ENCODE data around the gene KDF1. TPM values are rescaled to one million over a fixed set of nuclear protein-coding genes. Genes with fewer than 3 reads are reported as not detected.
"Not testable (repeated sequence)": the region's sequence is repeated elsewhere in the genome, so short reads cannot be mapped to it uniquely, and the experiment has no call there.

The KDF1 gene
- total and polyA plus RNA-seq, 5 donors, result 0.19 to 1.2 (median 0.86) TPM

- Histone ChIP-seq H3K27ac (ENCODE audit: low read length) (peak within 1 kb of the TSS; percentile 21), H3K27me3 (ENCODE audit: control insufficient read depth, insufficient read depth) (no peaks in the 10 kb centered on the region), H3K9me3 (ENCODE audit: control insufficient read depth, low read length) (no peaks in the 10 kb centered on the region), H3K4me1 (ENCODE audit: control insufficient read depth, insufficient read depth, low read length) (peaks cover 3% of the 10 kb centered on the region), H3K4me3 (ENCODE audit: low read length) (peak within 1 kb of the TSS; percentile 97)
- peak; percentile 79 to 93 (median 91) for DNase-seq
- peak; percentile 72 to 77 for ATAC-seq
- intact Hi-C loops (cut with DNase I), result loop anchor here in 2 of 4 donors (10.0 kb wide), 1 partner anchor 101 kb away; no protein-coding TSS in a partner anchor
- under 1% methylated on average over 60 of the region's 61 CpGs for WGBS
Observed at GRCh38 chr1:26993237-26994019, 33.2 kb upstream of the KDF1 start, which contains the start of gene TRNP1. TRNP1 (plus strand) TSS chr1:26993692; CDS start chr1:26993787, 95 bp downstream.

GRCh38 chr1:26991310-26992116 is 31.2 kb upstream of the KDF1 start:
- ATAC-seq (peak in 1 of 2 donors; percentile 4), DNase-seq (peak in 1 of 3 donors; percentile 56)
- no peaks in the 10 kb centered on the region for H3K27me3 ChIP-seq (ENCODE audit: control insufficient read depth, insufficient read depth)
- H3K4me3 ChIP-seq (ENCODE audit: low read length), result no peak overlapping the region
- intact Hi-C loops (cut with DNase I), result loop anchor here in 2 of 4 donors (10.0 kb wide), 1 partner anchor 103 kb away; no protein-coding TSS in a partner anchor
- H3K27ac ChIP-seq (ENCODE audit: low read length), result no peak overlapping the region
- 38% methylated on average over 10 of the region's 10 CpGs for WGBS
- H3K4me1 ChIP-seq (ENCODE audit: control insufficient read depth, insufficient read depth, low read length), result no peaks in the 10 kb centered on the region
- no peaks in the 10 kb centered on the region for H3K9me3 ChIP-seq (ENCODE audit: control insufficient read depth, low read length)

- 79% methylated on average over 12 of the region's 12 CpGs for WGBS
- H3K9me3 ChIP-seq (ENCODE audit: control insufficient read depth, low read length); H3K4me1 ChIP-seq (ENCODE audit: control insufficient read depth, insufficient read depth, low read length); H3K4me3 ChIP-seq (ENCODE audit: low read length); H3K27ac ChIP-seq (ENCODE audit: low read length); H3K27me3 ChIP-seq (ENCODE audit: control insufficient read depth, insufficient read depth); ATAC-seq: not testable (repeated sequence)
- intact Hi-C loops (cut with DNase I), result loop anchor here in 2 of 4 donors (10.0 kb wide), 1 partner anchor 105 kb away; no protein-coding TSS in a partner anchor
- DNase-seq, result peak in 1 of 3 donors; percentile 4
Observed at GRCh38 chr1:26989403-26990109, 29.3 kb upstream of the KDF1 start.

GRCh38 chr1:26986658-26987057 is 26.4 kb upstream of the KDF1 start:
- H3K27me3 ChIP-seq (ENCODE audit: control insufficient read depth, insufficient read depth), result no peaks in the 10 kb centered on the region
- no peaks in the 10 kb centered on the region for H3K9me3 ChIP-seq (ENCODE audit: control insufficient read depth, low read length)
- DNase-seq (peak in 1 of 3 donors; percentile 7), ATAC-seq (no peak)
- intact Hi-C loops (cut with DNase I), result no loop called here
- WGBS, result 71% methylated on average over 2 of the region's 2 CpGs
- H3K4me3 ChIP-seq (ENCODE audit: low read length), result no peak overlapping the region
- H3K4me1 ChIP-seq (ENCODE audit: control insufficient read depth, insufficient read depth, low read length), result no peaks in the 10 kb centered on the region
- H3K27ac ChIP-seq (ENCODE audit: low read length), result no peak overlapping the region

- WGBS, result 74% methylated on average over 8 of the region's 8 CpGs
- H3K27me3 ChIP-seq (ENCODE audit: control insufficient read depth, insufficient read depth), result no peaks in the 10 kb centered on the region
- no peak for ATAC-seq
- H3K27ac ChIP-seq (ENCODE audit: low read length), result no peak overlapping the region
- intact Hi-C loops (cut with DNase I), result no loop called here
- no peak for DNase-seq
- H3K4me1 ChIP-seq (ENCODE audit: control insufficient read depth, insufficient read depth, low read length), result no peaks in the 10 kb centered on the region
- no peaks in the 10 kb centered on the region for H3K9me3 ChIP-seq (ENCODE audit: control insufficient read depth, low read length)
- no peak overlapping the region for H3K4me3 ChIP-seq (ENCODE audit: low read length)
Observed at GRCh38 chr1:26984291-26984690, 24.0 kb upstream of the KDF1 start.

- intact Hi-C loops (cut with DNase I), result no loop called here
- H3K27me3 ChIP-seq (ENCODE audit: control insufficient read depth, insufficient read depth), result no peaks in the 10 kb centered on the region
- DNase-seq, result no peak
- no peak overlapping the region for H3K4me3 ChIP-seq (ENCODE audit: low read length)
- ATAC-seq, result no peak
- 71% methylated on average over 5 of the region's 5 CpGs for WGBS
- H3K27ac ChIP-seq (ENCODE audit: low read length), result no peak overlapping the region
- no peaks in the 10 kb centered on the region for H3K9me3 ChIP-seq (ENCODE audit: control insufficient read depth, low read length)
- no peaks in the 10 kb centered on the region for H3K4me1 ChIP-seq (ENCODE audit: control insufficient read depth, insufficient read depth, low read length)
Observed at GRCh38 chr1:26983863-26984262, 23.6 kb upstream of the KDF1 start.

- Histone ChIP-seq H3K27me3 (ENCODE audit: control insufficient read depth, insufficient read depth) (no peaks in the 10 kb centered on the region), H3K27ac (ENCODE audit: low read length) (no peak overlapping the region), H3K9me3 (ENCODE audit: control insufficient read depth, low read length) (no peaks in the 10 kb centered on the region), H3K4me1 (ENCODE audit: control insufficient read depth, insufficient read depth, low read length) (no peaks in the 10 kb centered on the region), H3K4me3 (ENCODE audit: low read length) (no peak overlapping the region)
- DNase-seq (no peak), ATAC-seq (no peak)
- WGBS, result 70% methylated on average over 3 of the region's 3 CpGs
- intact Hi-C loops (cut with DNase I), result no loop called here
Observed at GRCh38 chr1:26981146-26981846, 21.0 kb upstream of the KDF1 start.

GRCh38 chr1:26978901-26979300 is 18.6 kb upstream of the KDF1 start:
- ATAC-seq (no peak), DNase-seq (no peak)
- H3K27me3 ChIP-seq (ENCODE audit: control insufficient read depth, insufficient read depth), result no peaks in the 10 kb centered on the region
- H3K27ac ChIP-seq (ENCODE audit: low read length), result no peak overlapping the region
- 64% methylated on average over 2 of the region's 2 CpGs for WGBS
- H3K4me3 ChIP-seq (ENCODE audit: low read length), result no peak overlapping the region
- intact Hi-C loops (cut with DNase I), result no loop called here
- H3K9me3 ChIP-seq (ENCODE audit: control insufficient read depth, low read length), result no peaks in the 10 kb centered on the region
- no peaks in the 10 kb centered on the region for H3K4me1 ChIP-seq (ENCODE audit: control insufficient read depth, insufficient read depth, low read length)

GRCh38 chr1:26976621-26977510 is 16.6 kb upstream of the KDF1 start:
- DNase-seq (no peak), ATAC-seq (no peak)
- intact Hi-C loops (cut with DNase I), result no loop called here
- Histone ChIP-seq H3K27me3 (ENCODE audit: control insufficient read depth, insufficient read depth) (no peaks in the 10 kb centered on the region), H3K9me3 (ENCODE audit: control insufficient read depth, low read length) (no peaks in the 10 kb centered on the region), H3K4me3 (ENCODE audit: low read length) (no peak overlapping the region), H3K4me1 (ENCODE audit: control insufficient read depth, insufficient read depth, low read length) (no peaks in the 10 kb centered on the region), H3K27ac (ENCODE audit: low read length) (no peak overlapping the region)
- 87% methylated on average over 3 of the region's 3 CpGs for WGBS
